Fibroblast of the aortic adventitia (primary cell): ENCODE data around the gene KCNQ2. TPM values are rescaled to one million over a fixed set of nuclear protein-coding genes. Genes with fewer than 3 reads are reported as not detected.
A peak's percentile ranks its signal among the peaks of the same experiment; 100 is the strongest.
"Not testable (repeated sequence)": the region's sequence is repeated elsewhere in the genome, so short reads cannot be mapped to it uniquely, and the experiment has no call there.

Source experiments
- DNase-seq: peaks from one replicate; pipeline ENCODE4 v3.0.0-alpha.2; 2010; ENCODE audit warnings: low read depth
- H3K4me3 ChIP-seq: 2 replicates; pipeline ENCODE4 v1.5.1; 2011; ENCODE audit warnings: low read depth, mild to moderate bottlenecking, control low read depth, low read length, moderate library complexity
- CTCF ChIP-seq: IDR thresholded peaks from 2 replicates; pipeline ENCODE4 v1.5.1; 2011; ENCODE audit warnings: mild to moderate bottlenecking, low read length, control low read depth, inconsistent platforms; ENCODE audit not compliant: insufficient read depth
- total RNA-seq: library from RNA; depleted of rRNA; stranded (reverse); fragments of >200 nt; gene quantifications from 2 replicates; pipeline ENCODE4 v1.2.3, GENCODE V29; 2012; ENCODE audit warnings: low replicate concordance

Gene KCNQ2
- total RNA-seq, 1 donor: not detected

- H3K4me3 ChIP-seq: no peak overlapping the region
- no peak for TF ChIP-seq CTCF
- no peak for DNase-seq
Observed at GRCh38 chr20:63385819-63386218, 86.6 kb downstream of the KCNQ2 start.

DNA sequence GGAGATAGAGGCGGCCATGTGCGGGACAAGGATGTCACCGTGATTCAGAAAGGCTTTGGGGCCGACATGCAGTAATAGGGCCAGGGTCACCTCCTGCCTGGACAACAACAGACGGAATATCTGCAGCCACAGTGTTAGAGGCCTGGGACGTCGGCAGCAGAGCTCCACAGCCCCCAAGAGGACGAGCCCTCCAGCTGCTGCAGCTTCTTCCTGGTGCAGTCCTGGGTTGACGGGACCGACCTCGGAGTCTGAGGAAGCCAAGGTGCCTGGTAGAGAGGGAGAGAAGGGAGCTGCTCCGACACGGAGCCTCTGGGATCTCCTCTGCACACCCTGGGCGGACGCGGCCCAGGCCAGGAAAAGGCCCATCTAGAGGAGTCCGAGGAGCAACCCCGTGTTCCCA lies 88.1 kb downstream of the KCNQ2 start:
- no peak for TF ChIP-seq CTCF
- H3K4me3 ChIP-seq: no peak overlapping the region

GRCh38 chr20:63383556-63383955 lies 88.9 kb downstream of the KCNQ2 start:
- TF ChIP-seq CTCF: no peak
- no peak for DNase-seq

More for the DNA sequence above, 88.1 kb downstream of the KCNQ2 start:
- DNase-seq: no peak

DNA sequence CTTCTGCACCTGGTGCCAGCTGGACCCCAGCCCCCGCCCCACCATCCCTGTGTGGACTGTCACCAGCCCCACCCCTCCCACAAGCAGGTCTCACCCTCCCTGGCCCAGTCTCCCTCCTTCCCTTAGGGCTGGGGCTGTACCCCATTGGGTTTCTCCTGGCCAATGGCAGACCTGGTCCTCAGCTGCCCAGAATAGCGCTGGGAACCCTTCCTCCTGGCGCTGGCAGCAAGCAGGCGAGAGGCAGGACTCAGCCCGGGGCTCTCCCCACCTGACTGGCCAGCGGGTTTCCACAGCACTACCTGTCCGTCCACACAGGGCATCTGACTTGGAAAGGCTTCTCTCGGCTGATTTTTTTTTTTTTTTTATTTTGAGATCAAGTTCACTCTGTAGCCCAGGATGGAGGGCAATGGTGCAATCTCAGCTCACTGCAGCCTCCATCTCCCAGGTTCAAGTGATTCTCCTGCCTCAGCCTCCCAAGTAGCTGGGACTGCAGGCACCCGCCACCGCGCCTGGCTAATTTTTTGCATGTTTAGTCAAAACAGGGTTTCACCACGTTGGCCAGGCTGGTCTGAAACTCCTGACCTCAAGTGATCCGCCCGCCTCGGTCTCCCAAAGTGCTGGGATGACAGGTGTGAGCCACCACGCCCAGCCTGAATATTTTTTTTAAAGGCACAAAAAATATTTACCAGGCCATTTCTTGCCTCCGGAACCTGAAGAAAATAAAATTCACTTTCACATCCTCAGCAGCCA lies 89.7 kb downstream of the KCNQ2 start:
- no peak for TF ChIP-seq CTCF
- no peak for DNase-seq
- H3K4me3 ChIP-seq: no peak overlapping the region

More at GRCh38 chr20:63383556-63383955, 88.9 kb downstream of the KCNQ2 start:
- no peak overlapping the region for H3K4me3 ChIP-seq

DNA sequence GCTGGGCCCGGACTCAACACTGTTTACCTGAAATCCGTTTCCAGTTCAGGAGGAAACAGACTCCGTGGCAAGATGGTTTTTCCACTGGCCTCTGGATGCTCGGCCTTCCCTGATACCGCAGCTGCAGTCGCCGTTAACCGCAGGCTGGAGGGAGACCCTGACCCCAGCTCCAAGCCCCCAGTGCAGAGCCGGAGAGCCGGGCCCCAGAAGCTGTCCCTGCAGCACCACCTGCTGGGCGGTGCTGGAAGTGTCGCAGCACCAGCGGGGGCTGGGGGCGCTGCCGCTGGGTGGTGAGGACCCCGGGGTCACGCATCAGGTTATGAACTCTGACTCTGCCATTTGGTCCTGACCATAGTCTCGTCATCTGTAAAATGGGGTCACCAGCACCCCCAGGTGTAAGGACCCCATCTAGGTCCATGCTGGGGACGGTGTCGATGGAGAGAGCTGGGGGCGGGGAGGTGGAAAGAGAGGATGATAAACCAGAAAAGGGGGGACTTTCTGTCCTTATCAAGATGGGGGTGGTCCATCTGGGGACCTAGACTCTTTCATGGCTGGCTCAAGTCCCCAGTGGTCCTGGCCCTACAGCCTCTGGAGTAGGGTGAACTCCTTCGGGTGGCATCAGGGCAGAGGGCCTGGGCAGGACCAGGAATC lies 90.5 kb downstream of the KCNQ2 start:
- no peak for DNase-seq

DNA sequence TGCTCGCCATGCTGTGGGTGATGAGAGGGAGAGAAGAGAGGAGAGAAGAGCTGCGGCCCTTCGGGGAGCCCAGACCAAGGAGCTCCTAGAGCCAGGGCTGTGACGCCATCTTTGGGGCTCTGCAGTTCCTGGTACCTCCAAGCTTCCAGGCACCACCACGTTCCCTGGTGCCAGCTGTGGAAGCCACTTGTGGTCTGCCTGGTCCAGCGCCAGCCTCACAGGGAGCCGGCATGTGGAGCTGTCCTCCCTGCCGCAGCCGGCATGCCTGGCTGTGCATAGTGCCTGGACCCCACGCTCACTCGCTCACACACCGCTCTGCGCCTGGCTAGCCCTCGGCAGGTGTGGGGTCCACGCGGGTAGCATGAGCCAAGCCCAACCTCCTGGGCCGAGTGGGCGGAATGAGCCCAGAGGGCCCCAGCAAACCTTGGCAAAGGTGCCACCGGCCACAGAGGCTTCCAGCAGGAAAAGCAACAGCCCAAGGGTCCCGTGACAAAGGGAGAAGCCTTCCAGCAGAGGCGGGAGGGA lies 92.0 kb downstream of the KCNQ2 start:
- H3K4me3 ChIP-seq: no peak overlapping the region
- DNase-seq: no peak
- no peak for TF ChIP-seq CTCF

More for the DNA sequence above, 90.5 kb downstream of the KCNQ2 start:
- no peak overlapping the region for H3K4me3 ChIP-seq
- TF ChIP-seq CTCF: peak; percentile 96

DNA sequence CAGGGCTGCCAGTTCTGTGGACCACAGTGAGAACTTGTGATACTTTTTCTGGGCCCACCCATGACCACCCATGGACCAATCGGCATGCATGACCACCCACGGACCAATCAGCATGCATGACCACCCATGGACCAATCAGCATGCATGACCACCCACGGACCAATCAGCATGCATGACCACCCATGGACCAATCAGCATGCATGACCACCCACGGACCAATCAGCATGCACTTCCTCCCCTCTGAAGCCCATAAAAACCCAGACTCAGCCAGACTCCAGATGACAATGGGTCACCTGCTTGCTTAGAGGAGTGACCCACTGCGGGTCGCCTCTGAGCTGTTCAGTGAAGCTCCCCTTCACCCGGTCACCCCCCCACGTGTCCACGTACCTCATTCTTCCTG lies 92.6 kb downstream of the KCNQ2 start:
- H3K4me3 ChIP-seq, DNase-seq: not testable (repeated sequence)
